GM19043 (cell line): ENCODE results near the gene NDC80.

ENCODE experiments used
- ATAC-seq: cut with Tn5 transposase; IDR thresholded peaks from one replicate; pipeline ENCODE4 v1.9.1; 2021; ENCODE audit warnings: low read depth; ENCODE audit not compliant: unreplicated experiment

The NDC80 gene

GRCh38 chr18:2555895-2556294 lies 15.5 kb upstream of the NDC80 start:
- ATAC-seq, result no peak

GRCh38 chr18:2557536-2557935 lies 13.8 kb upstream of the NDC80 start:
- no peak for ATAC-seq

GRCh38 chr18:2559249-2559648 lies 12.1 kb upstream of the NDC80 start:
- ATAC-seq, result no peak

GRCh38 chr18:2564373-2564772 lies 7.0 kb upstream of the NDC80 start:
- ATAC-seq, result no peak

GRCh38 chr18:2568129-2568528 lies 3.2 kb upstream of the NDC80 start:
- no peak for ATAC-seq

- no peak for ATAC-seq
Measured at GRCh38 chr18:2568605-2569004, 2.8 kb upstream of the NDC80 start.

- ATAC-seq, result no peak
Measured at GRCh38 chr18:2569338-2570207, 1.8 kb upstream of the NDC80 start.

- ATAC-seq, result peak; percentile 40
Measured at GRCh38 chr18:2570772-2571199, 571 bp upstream of the NDC80 start.

GRCh38 chr18:2572171-2572569 lies 813 bp downstream of the NDC80 start:
- no peak for ATAC-seq

GRCh38 chr18:2572892-2573291 lies 1.5 kb downstream of the NDC80 start:
- ATAC-seq, result no peak

GRCh38 chr18:2573408-2573807 lies 2.1 kb downstream of the NDC80 start:
- no peak for ATAC-seq

- ATAC-seq, result no peak
Measured at GRCh38 chr18:2587788-2588187, 16.4 kb downstream of the NDC80 start.

- ATAC-seq, result no peak
Measured at GRCh38 chr18:2588666-2589344, 17.4 kb downstream of the NDC80 start.

GRCh38 chr18:2589345-2590068 lies 18.1 kb downstream of the NDC80 start:
- no peak for ATAC-seq

- no peak for ATAC-seq
Measured at GRCh38 chr18:2590303-2590702, 18.9 kb downstream of the NDC80 start.

- ATAC-seq, result no peak
Measured at GRCh38 chr18:2597639-2598038, 26.3 kb downstream of the NDC80 start.

GRCh38 chr18:2602844-2603243 lies 31.5 kb downstream of the NDC80 start:
- no peak for ATAC-seq

GRCh38 chr18:2606335-2606734 lies 35.0 kb downstream of the NDC80 start:
- ATAC-seq, result no peak

- no peak for ATAC-seq
Measured at GRCh38 chr18:2609604-2610003, 38.2 kb downstream of the NDC80 start.

GRCh38 chr18:2610549-2610948 lies 39.2 kb downstream of the NDC80 start:
- ATAC-seq, result no peak

GRCh38 chr18:2612996-2613395 lies 41.6 kb downstream of the NDC80 start:
- ATAC-seq, result no peak
